ENCODE data around the gene ABHD17A.

DNA sequence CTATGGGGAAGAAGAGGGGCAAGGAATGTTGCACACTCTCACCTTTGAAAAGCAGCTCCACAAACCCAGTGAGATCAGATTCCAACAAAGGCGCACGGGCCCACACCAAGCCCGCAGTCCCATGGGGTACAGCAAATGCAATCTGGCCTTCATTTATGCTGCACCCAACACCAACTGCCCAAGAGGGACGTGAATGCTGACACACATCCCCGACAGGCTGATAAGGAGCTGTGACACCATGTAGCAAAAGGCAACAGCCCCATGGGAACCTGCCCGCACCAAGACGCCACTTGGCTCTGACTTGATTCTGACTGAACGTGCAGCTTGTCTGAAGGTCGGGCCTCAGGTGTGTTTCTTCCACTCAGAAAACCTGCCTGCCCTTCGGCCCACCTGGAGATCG lies 54.3 kb downstream of the ABHD17A start:
- TF ChIP-seq, protein P1, sequence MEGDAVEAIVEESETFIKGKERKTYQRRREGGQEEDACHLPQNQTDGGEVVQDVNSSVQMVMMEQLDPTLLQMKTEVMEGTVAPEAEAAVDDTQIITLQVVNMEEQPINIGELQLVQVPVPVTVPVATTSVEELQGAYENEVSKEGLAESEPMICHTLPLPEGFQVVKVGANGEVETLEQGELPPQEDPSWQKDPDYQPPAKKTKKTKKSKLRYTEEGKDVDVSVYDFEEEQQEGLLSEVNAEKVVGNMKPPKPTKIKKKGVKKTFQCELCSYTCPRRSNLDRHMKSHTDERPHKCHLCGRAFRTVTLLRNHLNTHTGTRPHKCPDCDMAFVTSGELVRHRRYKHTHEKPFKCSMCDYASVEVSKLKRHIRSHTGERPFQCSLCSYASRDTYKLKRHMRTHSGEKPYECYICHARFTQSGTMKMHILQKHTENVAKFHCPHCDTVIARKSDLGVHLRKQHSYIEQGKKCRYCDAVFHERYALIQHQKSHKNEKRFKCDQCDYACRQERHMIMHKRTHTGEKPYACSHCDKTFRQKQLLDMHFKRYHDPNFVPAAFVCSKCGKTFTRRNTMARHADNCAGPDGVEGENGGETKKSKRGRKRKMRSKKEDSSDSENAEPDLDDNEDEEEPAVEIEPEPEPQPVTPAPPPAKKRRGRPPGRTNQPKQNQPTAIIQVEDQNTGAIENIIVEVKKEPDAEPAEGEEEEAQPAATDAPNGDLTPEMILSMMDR (IDR thresholded peaks at IDR 0.05; ENCODE audit: low read depth, low read length, poor library complexity, severe bottlenecking) = no peak
- no peak for TF ChIP-seq EZH2phosphoT487 (IDR thresholded peaks at IDR 0.05; ENCODE audit: borderline replicate concordance, low read length)

All from DOHH2 (cell line).